Measurements from ENCODE around the gene RAB11FIP4. TPM values are rescaled to one million over a fixed set of nuclear protein-coding genes. Genes with fewer than 3 reads are reported as not detected.

The RAB11FIP4 gene
- total and polyA plus RNA-seq, 12 donors, result 0.48 to 3.8 (median 2.3) TPM

DNA sequence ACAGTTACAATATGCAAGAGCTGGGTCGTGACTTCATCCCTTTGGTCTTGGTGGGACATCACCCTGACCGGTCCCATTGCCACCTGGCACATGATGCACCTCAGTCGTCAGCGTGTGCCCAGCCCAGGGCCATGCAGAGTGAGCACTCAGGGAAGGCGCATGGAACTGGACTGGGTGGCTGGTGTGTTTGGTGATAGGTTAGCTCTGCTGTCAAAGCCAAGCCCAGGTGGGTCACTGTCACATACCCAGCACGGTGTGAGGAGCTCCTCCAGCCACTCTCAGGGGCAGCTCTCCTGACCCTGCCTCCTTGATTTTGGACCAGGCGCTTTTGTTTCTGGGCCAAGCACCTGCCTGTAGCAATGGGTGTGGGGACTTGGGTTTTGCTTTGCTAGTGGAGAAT, 180.9 kb downstream of the RAB11FIP4 start:
- intact Hi-C loops (cut with DNase I), result no loop called here
- WGBS, 4 donors, result 82 to 93% (median 88%) methylated on average over 3 to 7 of the region's 7 CpGs
- TF ChIP-seq, protein P1, sequence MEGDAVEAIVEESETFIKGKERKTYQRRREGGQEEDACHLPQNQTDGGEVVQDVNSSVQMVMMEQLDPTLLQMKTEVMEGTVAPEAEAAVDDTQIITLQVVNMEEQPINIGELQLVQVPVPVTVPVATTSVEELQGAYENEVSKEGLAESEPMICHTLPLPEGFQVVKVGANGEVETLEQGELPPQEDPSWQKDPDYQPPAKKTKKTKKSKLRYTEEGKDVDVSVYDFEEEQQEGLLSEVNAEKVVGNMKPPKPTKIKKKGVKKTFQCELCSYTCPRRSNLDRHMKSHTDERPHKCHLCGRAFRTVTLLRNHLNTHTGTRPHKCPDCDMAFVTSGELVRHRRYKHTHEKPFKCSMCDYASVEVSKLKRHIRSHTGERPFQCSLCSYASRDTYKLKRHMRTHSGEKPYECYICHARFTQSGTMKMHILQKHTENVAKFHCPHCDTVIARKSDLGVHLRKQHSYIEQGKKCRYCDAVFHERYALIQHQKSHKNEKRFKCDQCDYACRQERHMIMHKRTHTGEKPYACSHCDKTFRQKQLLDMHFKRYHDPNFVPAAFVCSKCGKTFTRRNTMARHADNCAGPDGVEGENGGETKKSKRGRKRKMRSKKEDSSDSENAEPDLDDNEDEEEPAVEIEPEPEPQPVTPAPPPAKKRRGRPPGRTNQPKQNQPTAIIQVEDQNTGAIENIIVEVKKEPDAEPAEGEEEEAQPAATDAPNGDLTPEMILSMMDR (IDR thresholded peaks at IDR 0.05), result no peak
- no peaks in the 10 kb centered on the region for H3K9me3 ChIP-seq (replicated peaks in 1 of 3)
- H3K27ac ChIP-seq, result peak overlapping the region in 1 of 5 donors; percentile 80
- peaks cover 0 to 7% of the 10 kb centered on the region in 2 donors for H3K4me1 ChIP-seq (replicated peaks in 1 of 2)
- no peak overlapping the region for H3K4me3 ChIP-seq
- H3K27me3 ChIP-seq, result no peaks in the 10 kb centered on the region
- no peaks in the 10 kb centered on the region for H3K36me3 ChIP-seq (replicated peaks in 1 of 2)
- DNase-seq, result no peak

- TF ChIP-seq POLR2A (IDR thresholded peaks at IDR 0.05), result no peak
- TF ChIP-seq, protein P1 (IDR thresholded peaks at IDR 0.05), result no peak
- intact Hi-C loops (cut with DNase I), result no loop called here
- no peaks in the 10 kb centered on the region for H3K9me3 ChIP-seq (replicated peaks in 1 of 3)
- H3K36me3 ChIP-seq (replicated peaks in 1 of 2), result no peaks in the 10 kb centered on the region
- H3K27me3 ChIP-seq, result no peaks in the 10 kb centered on the region
- H3K4me3 ChIP-seq, result no peak overlapping the region
- peaks cover 0 to under 1% of the 10 kb centered on the region in 2 donors for H3K4me1 ChIP-seq (replicated peaks in 1 of 2)
- no peak for DNase-seq
- WGBS, 4 donors, result 92 to 95% (median 94%) methylated on average over 6 of the region's 6 CpGs
- peak overlapping the region in 1 of 5 donors; percentile 80 for H3K27ac ChIP-seq
Measured at GRCh38 chr17:31573047-31573446, 181.6 kb downstream of the RAB11FIP4 start.

GRCh38 chr17:31573861-31574260, 182.4 kb downstream of the RAB11FIP4 start:
- 72 to 86% (median 84%) methylated on average over 3 to 6 of the region's 6 CpGs for whole genome bisulfite sequencing, 4 donors
- no peak for DNase-seq
- H3K4me3 ChIP-seq, result no peak overlapping the region
- peaks cover 0 to under 1% of the 10 kb centered on the region in 2 donors for H3K4me1 ChIP-seq (replicated peaks in 1 of 2)
- no peak for TF ChIP-seq POLR2A (IDR thresholded peaks at IDR 0.05)
- TF ChIP-seq, protein P1 (IDR thresholded peaks at IDR 0.05), result no peak
- no peaks in the 10 kb centered on the region for H3K27me3 ChIP-seq
- no peak overlapping the region for H3K27ac ChIP-seq
- no peaks in the 10 kb centered on the region for H3K9me3 ChIP-seq (replicated peaks in 1 of 3)
- intact Hi-C loops (cut with DNase I), result no loop called here
- H3K36me3 ChIP-seq (replicated peaks in 1 of 2), result no peaks in the 10 kb centered on the region

DNA sequence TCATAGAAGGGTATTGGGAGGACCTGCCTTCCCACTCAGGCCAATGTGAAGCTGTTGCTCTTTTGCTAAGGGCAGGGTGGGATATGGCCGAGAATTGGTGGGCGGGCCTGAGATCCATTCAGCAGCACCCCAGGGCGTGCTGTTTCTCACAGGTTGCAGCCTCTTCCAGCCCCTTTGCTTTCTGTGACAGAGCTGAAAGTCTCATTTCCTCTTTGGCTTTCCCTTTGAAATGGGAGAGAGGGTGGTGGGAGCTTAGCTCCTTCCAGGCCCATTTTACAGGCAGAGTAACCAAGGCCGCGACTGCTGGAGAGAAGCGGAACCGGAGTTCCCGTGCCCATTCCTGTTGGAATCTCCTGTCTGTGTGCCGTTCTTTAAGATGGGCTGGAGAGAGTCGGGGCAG, 183.0 kb downstream of the RAB11FIP4 start:
- 86 to 95% (median 93%) methylated on average over 5 to 10 of the region's 10 CpGs for WGBS, 4 donors
- intact Hi-C loops (cut with DNase I), result no loop called here
- no peak overlapping the region for H3K27ac ChIP-seq

More for the DNA sequence above, 183.0 kb downstream of the RAB11FIP4 start:
- TF ChIP-seq, protein P1 (IDR thresholded peaks at IDR 0.05), result no peak
- no peak for TF ChIP-seq POLR2A (IDR thresholded peaks at IDR 0.05)
- Histone ChIP-seq H3K4me3 (no peak overlapping the region), H3K9me3 (replicated peaks in 1 of 3) (no peaks in the 10 kb centered on the region), H3K4me1 (replicated peaks in 1 of 2) (peaks cover 0 to 6% of the 10 kb centered on the region in 2 donors), H3K36me3 (replicated peaks in 1 of 2) (no peaks in the 10 kb centered on the region), H3K27me3 (no peaks in the 10 kb centered on the region)
- DNase-seq, result no peak
